DND-41 (cell line): Measurements from ENCODE around the gene HSPH1.

Experiments used
- CTCF ChIP-seq: IDR thresholded peaks from 2 replicates; pipeline ENCODE4 v1.5.1; 2012; ENCODE audit warnings: borderline replicate concordance, low read length, moderate library complexity, mild to moderate bottlenecking; ENCODE audit not compliant: poor library complexity, severe bottlenecking; ENCODE audit errors: extremely low read depth
- EZH2 ChIP-seq: IDR thresholded peaks from 3 replicates; pipeline ENCODE4 v1.6.1; 2012; ENCODE audit warnings: borderline replicate concordance, low read depth, mild to moderate bottlenecking, moderate library complexity, low read length, inconsistent platforms; ENCODE audit not compliant: severe bottlenecking

- TF ChIP-seq CTCF (no peak), EZH2 (no peak)
Measured at GRCh38 chr13:31179754-31180153, 18.1 kb upstream of the HSPH1 start.
